Activated gamma-delta T cell treated with anti-CD3 and anti-CD28 coated beads, Interleukin-2, amount 50 U/mL, for 16 hours (primary cell): Measurements from ENCODE around the gene SRCIN1.
A peak's percentile ranks its signal among the peaks of the same experiment; 100 is the strongest.
"Not testable (repeated sequence)": the region's sequence is repeated elsewhere in the genome, so short reads cannot be mapped to it uniquely, and the experiment has no call there.

Experiments used
- DNase-seq: peaks from one replicate; pipeline ENCODE4 v3.0.0-alpha.2; 2020; ENCODE audit warnings: low read depth

SRCIN1 gene

GRCh38 chr17:38605841-38606645 is at the start of gene SRCIN1:
TSS of gene SRCIN1 (minus strand) at chr17:38605952. CDS start at chr17:38605705, 247 bp downstream.
- DNase-seq: peak; percentile 12

- DNase-seq: no peak
Measured at GRCh38 chr17:38654411-38655398, 49.0 kb upstream of the SRCIN1 start.

GRCh38 chr17:38653679-38654078 is 47.9 kb upstream of the SRCIN1 start:
- DNase-seq: no peak

GRCh38 chr17:38653230-38653629 is 47.5 kb upstream of the SRCIN1 start:
- DNase-seq: no peak

GRCh38 chr17:38650653-38651173 is 45.0 kb upstream of the SRCIN1 start:
- DNase-seq: not testable (repeated sequence)

GRCh38 chr17:38637951-38638350 is 32.2 kb upstream of the SRCIN1 start:
- DNase-seq: no peak

- no peak for DNase-seq
Measured at GRCh38 chr17:38636054-38636453, 30.3 kb upstream of the SRCIN1 start.

GRCh38 chr17:38632334-38632733 is 26.6 kb upstream of the SRCIN1 start:
- DNase-seq: no peak

GRCh38 chr17:38628441-38628840 is 22.7 kb upstream of the SRCIN1 start:
- DNase-seq: no peak

- DNase-seq: no peak
Measured at GRCh38 chr17:38627957-38628356, 22.2 kb upstream of the SRCIN1 start.

GRCh38 chr17:38626606-38627226 is 21.0 kb upstream of the SRCIN1 start:
- DNase-seq: not testable (repeated sequence)

- no peak for DNase-seq
Measured at GRCh38 chr17:38625482-38625881, 19.7 kb upstream of the SRCIN1 start.

- DNase-seq: not testable (repeated sequence)
Measured at GRCh38 chr17:38624782-38625355, 19.1 kb upstream of the SRCIN1 start.

GRCh38 chr17:38621538-38621937 is 15.8 kb upstream of the SRCIN1 start:
- no peak for DNase-seq

GRCh38 chr17:38620551-38621277 is 15.0 kb upstream of the SRCIN1 start:
- no peak for DNase-seq

- DNase-seq: no peak
Measured at GRCh38 chr17:38619937-38620550, 14.3 kb upstream of the SRCIN1 start.

- DNase-seq: no peak
Measured at GRCh38 chr17:38619451-38619795, 13.7 kb upstream of the SRCIN1 start.

GRCh38 chr17:38617967-38618760 is 12.4 kb upstream of the SRCIN1 start:
- DNase-seq: no peak

GRCh38 chr17:38617074-38617860 is 11.5 kb upstream of the SRCIN1 start:
- DNase-seq: no peak
